A549 (cell line): ENCODE measurements around the gene GREM1. TPM values are rescaled to one million over a fixed set of nuclear protein-coding genes. Genes with fewer than 3 reads are reported as not detected.

Experiments used
- ELK1 ChIP-seq: fragments of 150-350 bp; IDR thresholded peaks from 2 replicates; pipeline ENCODE4 v1.6.1; 2014; ENCODE audit warnings: low read depth, mild to moderate bottlenecking, low read length
- polyA plus RNA-seq, 4 experiments: library from polyadenylated mRNA; depleted of rRNA in 3 of 4; stranded (reverse); fragments of >200 nt; fragmentation: RNase III in 1 of 4; extraction: RNeasy Plus Mini Kit Qiagen cat#74134 plus additional on column Dnase treatment in 1 of 4; gene quantifications; 2 replicates in 3 of 4; 3 replicates in 1 of 4; pipeline ENCODE4 v1.2.3, GENCODE V29; 2011 to 2017

Gene GREM1
- polyA plus RNA-seq, 2 of the 4 experiments (the other 2 are of a cell fraction): 4.4 to 10.5 TPM

DNA sequence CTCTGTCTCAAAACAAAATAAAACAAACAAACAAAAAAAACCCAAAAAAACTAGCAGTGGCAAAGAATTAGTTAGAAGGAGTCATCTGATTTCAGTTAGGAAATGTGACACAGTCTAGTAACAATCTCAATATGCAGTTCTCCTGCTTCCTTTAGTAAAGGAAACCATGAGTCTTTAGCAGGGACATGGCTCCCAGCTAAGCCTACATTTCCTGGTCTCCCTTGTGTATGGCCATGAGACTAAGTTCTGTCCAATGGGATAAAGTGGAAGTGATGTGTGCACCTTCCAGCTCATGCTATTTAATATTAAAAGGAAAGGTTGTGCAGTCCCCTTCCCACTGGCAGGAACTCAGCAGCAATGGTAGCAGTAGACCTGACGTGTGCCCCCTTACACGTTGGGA lies 74.6 kb downstream of the GREM1 start (continued):
- no peak for TF ChIP-seq ELK1

Other genes starting within 250 kb of the GREM1 start
- 3.1 and 3.3 TPM in 2 replicates for gene GOLGA8N, start 124.5 kb upstream of the GREM1 start, polyA plus RNA-seq (2011; rRNA removed)
- 3.0 to 3.9 TPM (median 3.0 TPM) in 3 replicates for gene GOLGA8N, start 124.5 kb upstream of the GREM1 start, polyA plus RNA-seq (2017; fragmentation: RNase III; extraction: RNeasy Plus Mini Kit Qiagen cat#74134 plus additional on column Dnase treatment)
- 39.3 and 41.4 TPM in 2 replicates for gene ARHGAP11A, start 102.5 kb upstream of the GREM1 start, polyA plus RNA-seq (2011; rRNA removed)
- gene ARHGAP11A, start 102.5 kb upstream of the GREM1 start, polyA plus RNA-seq (2017; fragmentation: RNase III; extraction: RNeasy Plus Mini Kit Qiagen cat#74134 plus additional on column Dnase treatment): 90.9 to 121 TPM (median 121 TPM) in 3 replicates
- 9.4 and 10.5 TPM in 2 replicates for gene SCG5, start 76.3 kb upstream of the GREM1 start, polyA plus RNA-seq (2011; rRNA removed)
- 0.72 to 1.7 TPM (median 1.4 TPM) in 3 replicates for gene SCG5, start 76.3 kb upstream of the GREM1 start, polyA plus RNA-seq (2017; fragmentation: RNase III; extraction: RNeasy Plus Mini Kit Qiagen cat#74134 plus additional on column Dnase treatment)